ENCODE measurements around the gene SERPINB12. TPM values are rescaled to one million over a fixed set of nuclear protein-coding genes. Genes with fewer than 3 reads are reported as not detected.

Gene SERPINB12, protein sequence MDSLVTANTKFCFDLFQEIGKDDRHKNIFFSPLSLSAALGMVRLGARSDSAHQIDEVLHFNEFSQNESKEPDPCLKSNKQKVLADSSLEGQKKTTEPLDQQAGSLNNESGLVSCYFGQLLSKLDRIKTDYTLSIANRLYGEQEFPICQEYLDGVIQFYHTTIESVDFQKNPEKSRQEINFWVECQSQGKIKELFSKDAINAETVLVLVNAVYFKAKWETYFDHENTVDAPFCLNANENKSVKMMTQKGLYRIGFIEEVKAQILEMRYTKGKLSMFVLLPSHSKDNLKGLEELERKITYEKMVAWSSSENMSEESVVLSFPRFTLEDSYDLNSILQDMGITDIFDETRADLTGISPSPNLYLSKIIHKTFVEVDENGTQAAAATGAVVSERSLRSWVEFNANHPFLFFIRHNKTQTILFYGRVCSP
- total RNA-seq (2016; rRNA removed; fragmentation: Illumina TruSeq; extraction: Trizol) = not detected in 2 replicates
- total RNA-seq (2016; cell fraction: cytosol; rRNA removed; fragmentation: Illumina TruSeq; extraction: Trizol; ENCODE audit: low read depth) = not detected in 2 replicates
- total RNA-seq (2016; cell fraction: insoluble cytoplasmic fraction; rRNA removed; fragmentation: Illumina TruSeq; extraction: Trizol) = not detected in 2 replicates
- total RNA-seq (2016; cell fraction: membrane; rRNA removed; fragmentation: Illumina TruSeq; extraction: Trizol) = not detected in 2 replicates
- total RNA-seq (2016; cell fraction: nucleus; rRNA removed; fragmentation: Illumina TruSeq; extraction: Trizol) = not detected in 2 replicates
- not detected in 2 replicates for polyA plus RNA-seq (2011; rRNA removed)
- polyA plus RNA-seq (2011; cell fraction: cytosol; rRNA removed) = not detected in 2 replicates
- not detected in 2 replicates for polyA plus RNA-seq (2011; cell fraction: nucleus; rRNA removed)
- polyA plus RNA-seq (2012) = not detected in 2 replicates
- not detected in 2 replicates for polyA plus RNA-seq (2016; cell fraction: cytosol; fragmentation: Illumina TruSeq; extraction: Trizol; ENCODE audit: low read depth)
- polyA plus RNA-seq (2016; cell fraction: insoluble cytoplasmic fraction; fragmentation: Illumina TruSeq; extraction: Trizol; ENCODE audit: low read depth) = not detected in 2 replicates
- not detected in 2 replicates for polyA plus RNA-seq (2016; cell fraction: membrane; fragmentation: Illumina TruSeq; extraction: Trizol; ENCODE audit: low read depth)
- polyA plus RNA-seq (2016; cell fraction: nucleus; fragmentation: Illumina TruSeq; extraction: Trizol; ENCODE audit: insufficient read depth, low read depth) = not detected in 2 replicates
- not detected in 2 replicates for polyA minus RNA-seq (2011; rRNA and poly(A)+ RNA removed; ENCODE audit: low replicate concordance)
- polyA minus RNA-seq (2011; cell fraction: cytosol; rRNA and poly(A)+ RNA removed) = not detected in 2 replicates
- polyA minus RNA-seq (2011; cell fraction: nucleus; rRNA and poly(A)+ RNA removed) = not detected in 2 replicates
- Bru-seq, nascent RNA = not detected
- BruChase-seq, experiment 1, labeled RNA remaining after a 6-hour chase = not detected
- not detected for BruChase-seq, experiment 2, labeled RNA remaining after a 2-hour chase
- long read RNA-seq, experiment 1 = 0 reads
- long read RNA-seq, experiment 2 = 0 reads

DNA sequence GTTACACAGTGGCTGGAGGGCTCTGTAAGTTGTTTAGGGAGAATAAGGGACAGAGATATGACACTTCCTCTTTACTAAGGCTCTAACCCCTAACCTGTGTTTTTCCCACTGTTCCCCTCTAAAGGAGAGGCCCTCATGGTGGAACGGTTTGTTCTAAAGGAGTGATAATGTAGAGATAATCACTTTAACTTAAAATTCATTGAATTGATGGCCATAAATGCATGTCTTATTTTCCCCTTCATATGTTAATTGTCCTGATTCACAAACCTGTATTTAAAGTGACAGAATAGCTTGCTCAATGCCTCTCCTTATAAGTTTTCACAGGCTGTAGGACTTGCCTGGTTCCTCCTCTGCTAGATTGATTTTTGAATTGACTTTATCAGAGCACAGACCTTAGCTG lies at the start of gene SERPINB12:
Gene SERPINB12, plus strand, starts transcription at position 301 of the 400 bp plus-strand sequence. CDS start 13,791 bp downstream, outside the sequence.
- DNase-seq (ENCODE audit: low spot score) (no peak), FAIRE-seq (no peak), ATAC-seq (no peak)
- 0% methylated on average over 1 of the region's 1 CpG for WGBS (ENCODE audit: low lambda C conversion rate)
- no peaks in the 10 kb centered on the region for H3K79me2 ChIP-seq (ENCODE audit: insufficient read depth, low read length)
- no peak within 1 kb of the TSS for H2AFZ ChIP-seq (ENCODE audit: low read length)
- ChIA-PET POLR2A (no interaction called here), CTCF (ENCODE audit: low intra/inter-chr PET ratio, low total read pairs) (no interaction called here)
- H3K27ac ChIP-seq (ENCODE audit: extremely low read length, insufficient read depth, low read length) = no peak within 1 kb of the TSS
- no peaks in the 10 kb centered on the region for H3K27me3 ChIP-seq (ENCODE audit: control insufficient read depth in 1 of 2, insufficient read depth in 2 of 2, low read length in 2 of 2)
- H3K4me3 ChIP-seq (replicated peaks in 1 of 3; ENCODE audit: insufficient read depth in 1 of 3, low read depth in 2 of 3, low read length in 3 of 3) = no peak within 1 kb of the TSS
- no peaks in the 10 kb centered on the region for H3K9me3 ChIP-seq (ENCODE audit: low read length)
- no peak within 1 kb of the TSS for H3K4me2 ChIP-seq (ENCODE audit: low read depth, low read length)
- no peaks in the 10 kb centered on the region for H3K36me3 ChIP-seq (replicated peaks in 1 of 2; ENCODE audit: control insufficient read depth in 1 of 2, insufficient read depth in 2 of 2, low read length in 2 of 2)
- no TSS peak for BruUV-seq (replicated peaks)
- no peak for TF ChIP-seq ZNF225 (CRISPR knock-in tag; IDR thresholded peaks at IDR 0.05)
- TF ChIP-seq MBNL3 (CRISPR knock-in tag; conservative IDR thresholded peaks at IDR 0.05) = no peak
- TF ChIP-seq ZBTB1 (CRISPR knock-in tag; IDR thresholded peaks at IDR 0.05; ENCODE audit: borderline replicate concordance) = no peak
- no peak for TF ChIP-seq RFX3 (CRISPR knock-in tag; IDR thresholded peaks at IDR 0.05)
- TF ChIP-seq RFXAP (CRISPR knock-in tag; IDR thresholded peaks at IDR 0.05; ENCODE audit: borderline replicate concordance) = no peak
- TF ChIP-seq ARHGAP35 (CRISPR knock-in tag; IDR thresholded peaks at IDR 0.05; ENCODE audit: borderline replicate concordance) = no peak
- TF ChIP-seq, protein P1, sequence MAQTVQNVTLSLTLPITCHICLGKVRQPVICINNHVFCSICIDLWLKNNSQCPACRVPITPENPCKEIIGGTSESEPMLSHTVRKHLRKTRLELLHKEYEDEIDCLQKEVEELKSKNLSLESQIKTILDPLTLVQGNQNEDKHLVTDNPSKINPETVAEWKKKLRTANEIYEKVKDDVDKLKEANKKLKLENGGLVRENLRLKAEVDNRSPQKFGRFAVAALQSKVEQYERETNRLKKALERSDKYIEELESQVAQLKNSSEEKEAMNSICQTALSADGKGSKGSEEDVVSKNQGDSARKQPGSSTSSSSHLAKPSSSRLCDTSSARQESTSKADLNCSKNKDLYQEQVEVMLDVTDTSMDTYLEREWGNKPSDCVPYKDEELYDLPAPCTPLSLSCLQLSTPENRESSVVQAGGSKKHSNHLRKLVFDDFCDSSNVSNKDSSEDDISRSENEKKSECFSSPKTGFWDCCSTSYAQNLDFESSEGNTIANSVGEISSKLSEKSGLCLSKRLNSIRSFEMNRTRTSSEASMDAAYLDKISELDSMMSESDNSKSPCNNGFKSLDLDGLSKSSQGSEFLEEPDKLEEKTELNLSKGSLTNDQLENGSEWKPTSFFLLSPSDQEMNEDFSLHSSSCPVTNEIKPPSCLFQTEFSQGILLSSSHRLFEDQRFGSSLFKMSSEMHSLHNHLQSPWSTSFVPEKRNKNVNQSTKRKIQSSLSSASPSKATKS (CRISPR knock-in tag; IDR thresholded peaks at IDR 0.05) = no peak
- TF ChIP-seq BRD4 (CRISPR knock-in tag; IDR thresholded peaks at IDR 0.05) = no peak
- no peak for TF ChIP-seq ZNF546 (CRISPR knock-in tag; conservative IDR thresholded peaks at IDR 0.05)
- TF ChIP-seq CBX1 (IDR thresholded peaks at IDR 0.05; ENCODE audit: low read depth) = no peak
- intact Hi-C loops (cut with micrococcal nuclease; ENCODE audit: unreplicated experiment) (no loop called here), in situ Hi-C loops (cut with HindIII; ENCODE audit: extremely low pct_ligation_motif_present, low pct_unique_long_range_greater_than_20kb) (no loop called here)
- H3K9ac ChIP-seq (ENCODE audit: insufficient read depth, low read depth, low read length) = no peak within 1 kb of the TSS
- no peaks in the 10 kb centered on the region for H3K4me1 ChIP-seq (ENCODE audit: insufficient read depth, low read length)
- H4K20me1 ChIP-seq (ENCODE audit: insufficient read depth, low read length) = no peaks in the 10 kb centered on the region

Measured in HepG2 (cell line).